Measurements from ENCODE around the gene MFAP1. TPM values are rescaled to one million over a fixed set of nuclear protein-coding genes. Genes with fewer than 3 reads are reported as not detected.
A peak's percentile ranks its signal among the peaks of the same experiment; 100 is the strongest.
"Not testable (repeated sequence)": the region's sequence is repeated elsewhere in the genome, so short reads cannot be mapped to it uniquely, and the experiment has no call there.

The MFAP1 gene
- total RNA-seq, 3 donors from 2014 or later (not counting 1 experiment from before 2014, with no cell fraction given), result 10.2 to 13.3 (median 12.3) TPM

GRCh38 chr15:43821505-43821904 lies 3.0 kb downstream of the MFAP1 start:
- no peak for DNase-seq
- Histone ChIP-seq H3K9me3 (ENCODE audit: control insufficient read depth, insufficient read depth, low read length) (no peaks in the 10 kb centered on the region), H3K4me3 (ENCODE audit: low read length) (no peak overlapping the region), H3K4me1 (ENCODE audit: control insufficient read depth, insufficient read depth, low read length) (peaks cover 23% of the 10 kb centered on the region), H3K27ac (ENCODE audit: low read length) (no peak overlapping the region), H3K36me3 (ENCODE audit: control insufficient read depth, insufficient read depth, low read length) (peaks cover 17% of the 10 kb centered on the region), H3K27me3 (ENCODE audit: control insufficient read depth, insufficient read depth, low read length) (no peaks in the 10 kb centered on the region)
- H3K36me3 Mint-ChIP-seq, result no peaks in the 10 kb centered on the region
- intact Hi-C loops (cut with micrococcal nuclease), result no loop called here
- H3K4me3 Mint-ChIP-seq, result peak overlapping the region; percentile 51
- TF ChIP-seq, protein P1, sequence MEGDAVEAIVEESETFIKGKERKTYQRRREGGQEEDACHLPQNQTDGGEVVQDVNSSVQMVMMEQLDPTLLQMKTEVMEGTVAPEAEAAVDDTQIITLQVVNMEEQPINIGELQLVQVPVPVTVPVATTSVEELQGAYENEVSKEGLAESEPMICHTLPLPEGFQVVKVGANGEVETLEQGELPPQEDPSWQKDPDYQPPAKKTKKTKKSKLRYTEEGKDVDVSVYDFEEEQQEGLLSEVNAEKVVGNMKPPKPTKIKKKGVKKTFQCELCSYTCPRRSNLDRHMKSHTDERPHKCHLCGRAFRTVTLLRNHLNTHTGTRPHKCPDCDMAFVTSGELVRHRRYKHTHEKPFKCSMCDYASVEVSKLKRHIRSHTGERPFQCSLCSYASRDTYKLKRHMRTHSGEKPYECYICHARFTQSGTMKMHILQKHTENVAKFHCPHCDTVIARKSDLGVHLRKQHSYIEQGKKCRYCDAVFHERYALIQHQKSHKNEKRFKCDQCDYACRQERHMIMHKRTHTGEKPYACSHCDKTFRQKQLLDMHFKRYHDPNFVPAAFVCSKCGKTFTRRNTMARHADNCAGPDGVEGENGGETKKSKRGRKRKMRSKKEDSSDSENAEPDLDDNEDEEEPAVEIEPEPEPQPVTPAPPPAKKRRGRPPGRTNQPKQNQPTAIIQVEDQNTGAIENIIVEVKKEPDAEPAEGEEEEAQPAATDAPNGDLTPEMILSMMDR (IDR thresholded peaks at IDR 0.05), result no peak
- WGBS (ENCODE audit: insufficient coverage), result no CpG with 5 or more reads among the region's 3 CpGs
- H3K4me1 Mint-ChIP-seq, result peaks cover 24 to 27% of the 10 kb centered on the region in 2 donors
- peak overlapping the region; percentile 65 to 76 for H3K27ac Mint-ChIP-seq
- no peaks in the 10 kb centered on the region for H3K9me3 Mint-ChIP-seq
- H3K27me3 Mint-ChIP-seq (ENCODE audit: low read depth in 2 of 2), result no peaks in the 10 kb centered on the region
- no peak for ATAC-seq

GRCh38 chr15:43815064-43815463 lies 9.4 kb downstream of the MFAP1 start:
- H3K4me1 ChIP-seq (ENCODE audit: control insufficient read depth, insufficient read depth, low read length); H3K27me3 Mint-ChIP-seq (ENCODE audit: low read depth in 2 of 2); H3K9me3 Mint-ChIP-seq; ATAC-seq; intact Hi-C loops (cut with micrococcal nuclease); H3K4me1 Mint-ChIP-seq; H3K4me3 ChIP-seq (ENCODE audit: low read length); H3K4me3 Mint-ChIP-seq; DNase-seq; H3K27me3 ChIP-seq (ENCODE audit: control insufficient read depth, insufficient read depth, low read length); H3K27ac ChIP-seq (ENCODE audit: low read length); H3K9me3 ChIP-seq (ENCODE audit: control insufficient read depth, insufficient read depth, low read length): not testable (repeated sequence)
- peaks cover 63% of the 10 kb centered on the region for H3K36me3 ChIP-seq (ENCODE audit: control insufficient read depth, insufficient read depth, low read length)
- 97% methylated on average over 5 of the region's 5 CpGs for WGBS (ENCODE audit: insufficient coverage)
- peaks cover 20% of the 10 kb centered on the region for H3K36me3 Mint-ChIP-seq
- peak overlapping the region in 1 of 2 donors; percentile 25 for H3K27ac Mint-ChIP-seq

GRCh38 chr15:43808960-43809678 lies 15.4 kb downstream of the MFAP1 start:
- no peak overlapping the region for H3K4me3 Mint-ChIP-seq
- no peaks in the 10 kb centered on the region for H3K27me3 Mint-ChIP-seq (ENCODE audit: low read depth in 2 of 2)
- intact Hi-C loops (cut with micrococcal nuclease), result no loop called here
- TF ChIP-seq, protein P1 (IDR thresholded peaks at IDR 0.05), result no peak
- H3K4me1 ChIP-seq (ENCODE audit: control insufficient read depth, insufficient read depth, low read length), result peaks cover 3% of the 10 kb centered on the region
- H3K9me3 ChIP-seq (ENCODE audit: control insufficient read depth, insufficient read depth, low read length), result no peaks in the 10 kb centered on the region
- peaks cover 23% of the 10 kb centered on the region for H3K36me3 Mint-ChIP-seq
- 78% methylated on average over 6 of the region's 6 CpGs for WGBS (ENCODE audit: insufficient coverage)
- no peak overlapping the region for H3K4me3 ChIP-seq (ENCODE audit: low read length)
- peaks cover 0 to 5% of the 10 kb centered on the region in 2 donors for H3K4me1 Mint-ChIP-seq
- peak overlapping the region; percentile 75 for H3K27ac ChIP-seq (ENCODE audit: low read length)
- H3K27ac Mint-ChIP-seq, result no peak overlapping the region
- no peak for ATAC-seq
- no peaks in the 10 kb centered on the region for H3K9me3 Mint-ChIP-seq
- no peaks in the 10 kb centered on the region for H3K27me3 ChIP-seq (ENCODE audit: control insufficient read depth, insufficient read depth, low read length)
- no peak for DNase-seq
- peaks cover 80% of the 10 kb centered on the region for H3K36me3 ChIP-seq (ENCODE audit: control insufficient read depth, insufficient read depth, low read length)

DNA sequence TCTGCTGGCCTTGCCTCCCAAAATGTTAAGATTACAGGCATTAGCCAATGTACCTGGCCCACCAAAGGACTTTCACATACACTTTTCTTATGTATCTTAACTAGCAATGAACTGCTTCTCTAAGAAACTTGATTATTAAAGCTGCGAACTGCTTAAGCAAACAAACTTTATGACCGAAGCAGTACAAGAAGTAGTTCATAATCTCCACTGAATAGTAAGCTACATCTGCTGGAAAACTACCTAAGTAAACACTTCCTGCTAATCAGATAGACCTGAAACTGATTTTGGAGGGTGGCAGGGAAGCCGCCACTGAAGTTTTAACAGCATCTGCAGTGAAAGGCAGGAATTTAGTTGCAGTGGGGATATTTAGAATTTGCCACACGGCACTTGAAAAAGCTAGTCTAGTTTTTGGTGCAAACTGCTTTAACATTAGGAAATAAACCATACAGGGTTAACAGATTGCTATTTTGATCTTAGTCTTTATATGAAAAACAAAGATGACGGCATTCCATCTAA lies 16.0 kb downstream of the MFAP1 start:
- Histone ChIP-seq H3K27me3 (ENCODE audit: control insufficient read depth, insufficient read depth, low read length) (no peaks in the 10 kb centered on the region), H3K27ac (ENCODE audit: low read length) (peak overlapping the region; percentile 75), H3K9me3 (ENCODE audit: control insufficient read depth, insufficient read depth, low read length) (no peaks in the 10 kb centered on the region), H3K4me1 (ENCODE audit: control insufficient read depth, insufficient read depth, low read length) (peaks cover 3% of the 10 kb centered on the region), H3K4me3 (ENCODE audit: low read length) (no peak overlapping the region), H3K36me3 (ENCODE audit: control insufficient read depth, insufficient read depth, low read length) (peaks cover 78% of the 10 kb centered on the region)
- no peak overlapping the region for H3K27ac Mint-ChIP-seq
- no peaks in the 10 kb centered on the region for H3K27me3 Mint-ChIP-seq (ENCODE audit: low read depth in 2 of 2)
- TF ChIP-seq, protein P1 (IDR thresholded peaks at IDR 0.05), result no peak
- peaks cover 23% of the 10 kb centered on the region for H3K36me3 Mint-ChIP-seq
- DNase-seq (no peak), ATAC-seq (no peak)
- 96% methylated on average over 3 of the region's 5 CpGs for WGBS (ENCODE audit: insufficient coverage)
- peaks cover 0 to 5% of the 10 kb centered on the region in 2 donors for H3K4me1 Mint-ChIP-seq
- intact Hi-C loops (cut with micrococcal nuclease), result no loop called here
- no peaks in the 10 kb centered on the region for H3K9me3 Mint-ChIP-seq
- H3K4me3 Mint-ChIP-seq, result no peak overlapping the region

DNA sequence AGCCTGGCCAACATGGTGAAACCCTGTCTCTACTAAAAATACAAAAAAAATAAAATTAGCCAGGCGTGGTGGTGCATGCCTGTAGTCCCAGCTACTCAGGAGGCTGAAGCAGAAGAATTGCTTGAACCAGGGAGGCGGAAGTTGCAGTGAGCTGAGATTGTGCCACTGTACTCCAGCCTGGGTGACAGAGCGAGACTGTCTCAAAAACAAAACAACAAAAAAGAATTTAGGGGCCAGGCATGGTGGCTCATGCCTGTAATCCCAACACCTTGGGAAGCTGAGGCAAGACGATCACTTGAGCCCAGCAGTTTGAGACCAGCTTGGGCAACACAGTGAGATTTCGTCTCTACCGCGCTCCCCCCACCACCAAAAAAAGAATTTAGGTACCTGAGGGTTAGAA lies 21.8 kb downstream of the MFAP1 start:
- H3K27me3 Mint-ChIP-seq (ENCODE audit: low read depth in 2 of 2); H3K27ac Mint-ChIP-seq; H3K4me3 ChIP-seq (ENCODE audit: low read length); DNase-seq; ATAC-seq; H3K27ac ChIP-seq (ENCODE audit: low read length); H3K9me3 ChIP-seq (ENCODE audit: control insufficient read depth, insufficient read depth, low read length); H3K4me3 Mint-ChIP-seq; H3K27me3 ChIP-seq (ENCODE audit: control insufficient read depth, insufficient read depth, low read length); H3K9me3 Mint-ChIP-seq; intact Hi-C loops (cut with micrococcal nuclease): not testable (repeated sequence)
- WGBS (ENCODE audit: insufficient coverage), result 95% methylated on average over 4 of the region's 7 CpGs
- peaks cover 14% of the 10 kb centered on the region for H3K36me3 Mint-ChIP-seq
- Histone ChIP-seq H3K36me3 (ENCODE audit: control insufficient read depth, insufficient read depth, low read length) (peaks cover 43% of the 10 kb centered on the region), H3K4me1 (ENCODE audit: control insufficient read depth, insufficient read depth, low read length) (peaks cover 20% of the 10 kb centered on the region)
- peaks cover 28 to 33% of the 10 kb centered on the region in 2 donors for H3K4me1 Mint-ChIP-seq
